Sigmoid colon (tissue), 7 donors: ENCODE measurements around the gene SYNJ2. TPM values are rescaled to one million over a fixed set of nuclear protein-coding genes. Genes with fewer than 3 reads are reported as not detected.

ENCODE experiments used
- DNase-seq: peaks from one replicate; pipeline ENCODE4 v3.0.0-alpha.2; 2019
- H3K27ac ChIP-seq, 4 donors: fragments of 200-600 bp; sonication (generic); one replicate each; pipeline ENCODE4 v1.5.1; 2016 to 2019; ENCODE audit warnings: mild to moderate bottlenecking in 1 of 4
- H3K27me3 ChIP-seq, 3 donors: fragments of 200-600 bp; sonication (generic); one replicate each; pipeline ENCODE4 v1.5.1; 2019; ENCODE audit warnings: mild to moderate bottlenecking in 1 of 3
- H3K36me3 ChIP-seq, 4 donors: fragments of 200-600 bp; sonication (generic); one replicate each; pipeline ENCODE4 v1.5.1; 2016 to 2019
- H3K4me1 ChIP-seq, 4 donors: fragments of 200-600 bp; sonication (generic); one replicate each; pipeline ENCODE4 v1.5.1; 2017 to 2019
- H3K4me3 ChIP-seq, 4 donors: fragments of 200-600 bp; sonication (generic); one replicate each; pipeline ENCODE4 v1.5.1; 2017 to 2019; ENCODE audit warnings: mild to moderate bottlenecking in 2 of 4, moderate library complexity in 1 of 4
- H3K9me3 ChIP-seq, 4 donors: fragments of 200-600 bp in 3 of 4; sonication (generic) in 3 of 4; one replicate each; pipeline versions ENCODE4 v1.5.1 to v1.6.1; 2013 to 2019
- EP300 ChIP-seq, 4 donors: sonication (generic); formaldehyde crosslinking; IDR thresholded peaks; one replicate each; pipeline ENCODE4 v1.6.1; 2017; ENCODE audit warnings: antibody characterized with exemption in 4 of 4
- POLR2A ChIP-seq, 2 donors: fragments of 450-650 bp; IDR thresholded peaks; one replicate each; pipeline ENCODE4 v1.6.1; 2016; ENCODE audit warnings: antibody characterized with exemption in 2 of 2, mild to moderate bottlenecking in 2 of 2, moderate library complexity in 2 of 2
- POLR2AphosphoS5 ChIP-seq, 4 donors: sonication (generic); formaldehyde crosslinking; IDR thresholded peaks; one replicate each; pipeline ENCODE4 v1.6.1; 2017; ENCODE audit warnings: antibody characterized with exemption in 4 of 4
- whole genome bisulfite sequencing, 2 donors: extraction: QIAGEN DNeasy Blood & Tissue Kit; methylation state at CpG; one replicate each; pipeline ENCODE4 v1.1.7; 2013; 5-methylcytosine and 5-hydroxymethylcytosine counted together
- intact Hi-C: fragments of 100-400 bp; cut with DNase I; formaldehyde crosslinking; loops from one replicate; pipeline ENCODE4 v1.15.1; 2023
- polyA plus RNA-seq, 3 donors: library from polyadenylated mRNA; stranded (reverse); fragments of 200-250 nt; gene quantifications; one replicate each; pipeline ENCODE4 v1.2.3, GENCODE V29; 2013
- small RNA-seq, 3 donors: library from RNA; depleted of rRNA; stranded (forward); fragments of <200 nt; gene quantifications; one replicate each; pipeline ENCODE3, GENCODE V24; 2016
- total RNA-seq, 4 donors: library from RNA; depleted of rRNA; stranded (reverse); fragments of >200 nt; gene quantifications; one replicate each; pipeline ENCODE4 v1.1.0, GENCODE V29; 2016
- TF ChIP-seq, protein P1 (sequence below), 4 experiments: fragments of 450-650 bp in 3 of 4; fragments of 200-600 bp in 1 of 4; IDR thresholded peaks; one replicate each; pipeline ENCODE4 v1.5.1; 2016 to 2019; ENCODE audit warnings: antibody characterized with exemption in 4 of 4, mild to moderate bottlenecking in 3 of 4, moderate library complexity in 2 of 4
- donor health status: healthy with polysubstance abuse.
- donor health status: Bipolar disorder and iron deficiency.
- donor health status: healthy.

SYNJ2 gene
- total and polyA plus RNA-seq, 7 donors, result 8.7 to 22.9 (median 12.9) TPM

DNA sequence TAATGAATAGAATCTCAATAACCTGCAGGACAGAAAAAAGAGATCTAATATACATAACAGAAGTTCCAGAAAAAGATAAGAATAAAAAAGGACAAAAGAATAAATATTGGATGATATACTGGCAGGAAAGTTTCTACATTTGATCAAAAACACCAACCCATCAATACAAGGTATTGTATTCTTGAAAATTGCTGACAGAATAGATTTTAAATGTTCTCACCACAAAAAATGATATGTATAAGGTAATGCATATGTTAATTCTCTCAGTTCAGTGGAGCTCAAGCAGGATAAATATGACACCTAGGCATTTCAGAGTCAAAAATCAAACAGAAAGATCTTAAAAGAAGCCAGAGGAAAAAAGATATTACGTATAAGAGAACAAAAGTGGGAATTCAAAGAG lies 142.6 kb downstream of the SYNJ2 start:
- H3K27ac ChIP-seq, result no peak overlapping the region
- H3K27me3 ChIP-seq, result no peaks in the 10 kb centered on the region
- no peaks in the 10 kb centered on the region for H3K4me1 ChIP-seq
- peaks cover 0 to 46% (median 4%) of the 10 kb centered on the region in 4 donors for H3K36me3 ChIP-seq
- 95 to 96% methylated on average over 1 of the region's 1 CpG for WGBS, 2 donors
- TF ChIP-seq EP300 (IDR thresholded peaks at IDR 0.05) (no peak), POLR2AphosphoS5 (IDR thresholded peaks at IDR 0.05) (no peak)
- H3K9me3 ChIP-seq, result no peaks in the 10 kb centered on the region
- DNase-seq, result no peak
- no peak overlapping the region for H3K4me3 ChIP-seq
- intact Hi-C loops, result no loop called here

DNA sequence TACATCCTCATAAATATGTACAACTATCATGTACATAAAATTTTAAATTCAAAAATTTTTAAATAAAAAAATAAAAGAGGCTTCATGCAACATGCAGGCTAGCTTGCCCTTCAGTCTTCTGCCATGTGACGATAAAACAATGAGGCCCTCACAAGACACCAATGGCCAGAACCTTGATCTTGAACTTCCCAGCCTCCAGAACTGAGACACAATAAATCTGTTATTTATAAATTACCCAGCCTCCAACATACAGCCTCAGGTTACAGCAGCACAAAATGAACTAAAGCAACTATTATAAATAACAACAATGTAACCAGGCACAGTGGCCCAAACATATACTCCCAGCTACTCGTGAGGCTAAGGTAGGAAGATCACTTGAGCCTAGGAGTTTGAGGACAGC lies 143.6 kb downstream of the SYNJ2 start:
- DNase-seq, result no peak
- WGBS, 2 donors, result 97 to 99% methylated on average over 2 of the region's 2 CpGs
- intact Hi-C loops, result no loop called here

DNA sequence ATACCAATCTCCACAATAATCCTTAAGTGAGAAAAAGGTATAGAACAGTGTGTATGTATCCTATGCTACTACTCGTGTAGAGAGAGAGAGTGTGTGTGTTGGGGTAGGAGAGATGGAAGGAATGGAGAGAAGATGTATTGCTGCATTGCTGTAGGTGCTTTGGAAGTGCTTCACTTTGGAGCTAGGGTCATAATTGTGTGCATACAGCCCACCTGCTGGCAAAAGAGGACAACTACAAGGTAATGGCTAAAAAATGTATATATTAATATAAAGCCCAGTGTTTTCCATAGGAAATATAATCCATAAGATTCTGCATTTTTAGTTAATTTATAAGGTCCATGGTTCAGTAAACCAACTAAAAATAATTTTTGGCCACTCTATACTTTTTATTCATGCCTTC lies 150.3 kb downstream of the SYNJ2 start:
- H3K9me3 ChIP-seq, result no peaks in the 10 kb centered on the region
- WGBS, 2 donors, result 61 to 66% methylated on average over 1 of the region's 1 CpG
- peaks cover 0 to 20% (median 0%) of the 10 kb centered on the region in 4 donors for H3K36me3 ChIP-seq
- no peaks in the 10 kb centered on the region for H3K4me1 ChIP-seq
- TF ChIP-seq POLR2AphosphoS5 (IDR thresholded peaks at IDR 0.05) (no peak), POLR2A (IDR thresholded peaks at IDR 0.05) (no peak), EP300 (IDR thresholded peaks at IDR 0.05) (no peak)
- TF ChIP-seq, protein P1, sequence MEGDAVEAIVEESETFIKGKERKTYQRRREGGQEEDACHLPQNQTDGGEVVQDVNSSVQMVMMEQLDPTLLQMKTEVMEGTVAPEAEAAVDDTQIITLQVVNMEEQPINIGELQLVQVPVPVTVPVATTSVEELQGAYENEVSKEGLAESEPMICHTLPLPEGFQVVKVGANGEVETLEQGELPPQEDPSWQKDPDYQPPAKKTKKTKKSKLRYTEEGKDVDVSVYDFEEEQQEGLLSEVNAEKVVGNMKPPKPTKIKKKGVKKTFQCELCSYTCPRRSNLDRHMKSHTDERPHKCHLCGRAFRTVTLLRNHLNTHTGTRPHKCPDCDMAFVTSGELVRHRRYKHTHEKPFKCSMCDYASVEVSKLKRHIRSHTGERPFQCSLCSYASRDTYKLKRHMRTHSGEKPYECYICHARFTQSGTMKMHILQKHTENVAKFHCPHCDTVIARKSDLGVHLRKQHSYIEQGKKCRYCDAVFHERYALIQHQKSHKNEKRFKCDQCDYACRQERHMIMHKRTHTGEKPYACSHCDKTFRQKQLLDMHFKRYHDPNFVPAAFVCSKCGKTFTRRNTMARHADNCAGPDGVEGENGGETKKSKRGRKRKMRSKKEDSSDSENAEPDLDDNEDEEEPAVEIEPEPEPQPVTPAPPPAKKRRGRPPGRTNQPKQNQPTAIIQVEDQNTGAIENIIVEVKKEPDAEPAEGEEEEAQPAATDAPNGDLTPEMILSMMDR (IDR thresholded peaks at IDR 0.05), result no peak
- H3K27ac ChIP-seq, result no peak overlapping the region
- intact Hi-C loops, result no loop called here
- H3K27me3 ChIP-seq, result no peaks in the 10 kb centered on the region
- DNase-seq, result no peak
- H3K4me3 ChIP-seq, result no peak overlapping the region

More for the DNA sequence above, 143.6 kb downstream of the SYNJ2 start:
- H3K4me1 ChIP-seq, result no peaks in the 10 kb centered on the region
- TF ChIP-seq POLR2AphosphoS5 (IDR thresholded peaks at IDR 0.05) (no peak), EP300 (IDR thresholded peaks at IDR 0.05) (no peak), POLR2A (IDR thresholded peaks at IDR 0.05) (no peak)
- TF ChIP-seq, protein P1 (IDR thresholded peaks at IDR 0.05), result no peak
- no peaks in the 10 kb centered on the region for H3K9me3 ChIP-seq
- H3K27ac ChIP-seq, result no peak overlapping the region
- H3K4me3 ChIP-seq, result no peak overlapping the region
- peaks cover 0 to 41% (median 4%) of the 10 kb centered on the region in 4 donors for H3K36me3 ChIP-seq
- H3K27me3 ChIP-seq, result no peaks in the 10 kb centered on the region

DNA sequence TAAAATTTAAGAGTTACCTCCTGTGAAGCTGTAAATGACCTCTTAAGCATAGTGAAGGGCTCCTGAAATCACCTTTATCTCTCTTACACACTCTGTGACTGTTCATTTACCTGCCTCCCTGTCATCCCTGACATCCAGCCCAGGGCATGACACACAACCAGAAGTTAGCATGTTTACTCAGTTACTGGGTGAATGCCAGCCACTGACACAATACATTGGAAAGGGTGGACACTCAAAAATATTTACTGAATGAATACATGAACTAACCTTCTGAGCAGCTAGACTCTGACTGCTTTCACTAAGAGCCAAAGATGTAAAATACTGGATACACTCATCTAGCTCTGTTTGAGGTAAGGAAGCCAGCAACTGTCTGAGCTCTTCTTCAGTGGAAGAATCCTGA lies 161.1 kb downstream of the SYNJ2 start:
- intact Hi-C loops, result no loop called here
- H3K36me3 ChIP-seq, result peaks cover 0 to 55% (median 5%) of the 10 kb centered on the region in 4 donors
- H3K27me3 ChIP-seq, result no peaks in the 10 kb centered on the region
- no peaks in the 10 kb centered on the region for H3K4me1 ChIP-seq
- no peak overlapping the region for H3K27ac ChIP-seq
- no peak overlapping the region for H3K4me3 ChIP-seq
- no peak for DNase-seq
- no peak for TF ChIP-seq EP300 (IDR thresholded peaks at IDR 0.05)
- no peaks in the 10 kb centered on the region for H3K9me3 ChIP-seq

DNA sequence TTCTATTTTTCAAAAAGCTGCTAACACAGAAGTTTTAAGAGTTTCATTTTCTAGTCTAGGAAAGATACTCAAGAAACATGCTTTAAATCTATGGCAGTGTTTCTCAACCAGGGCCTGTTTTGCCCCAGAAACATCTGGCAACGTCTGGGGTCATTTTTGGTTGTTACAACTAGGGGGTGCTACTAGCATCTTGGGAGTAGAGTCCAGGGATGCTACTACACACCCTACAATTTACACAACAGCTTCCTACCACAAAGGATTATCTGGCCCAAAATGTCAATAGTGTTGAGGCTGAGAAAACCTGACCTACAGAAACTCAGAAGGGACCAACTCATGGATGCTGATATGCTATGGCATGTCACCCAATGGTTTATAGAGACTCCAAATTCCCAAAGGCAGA lies 162.0 kb downstream of the SYNJ2 start:
- H3K27me3 ChIP-seq, result no peaks in the 10 kb centered on the region
- no peak overlapping the region for H3K4me3 ChIP-seq
- no peaks in the 10 kb centered on the region for H3K9me3 ChIP-seq
- no peak overlapping the region for H3K27ac ChIP-seq
- TF ChIP-seq EP300 (IDR thresholded peaks at IDR 0.05) (no peak), POLR2A (IDR thresholded peaks at IDR 0.05) (no peak), POLR2AphosphoS5 (IDR thresholded peaks at IDR 0.05) (no peak)
- TF ChIP-seq, protein P1 (IDR thresholded peaks at IDR 0.05), result no peak
- no peak for DNase-seq
- peaks cover 0 to 56% (median 5%) of the 10 kb centered on the region in 4 donors for H3K36me3 ChIP-seq
- 36 to 55% methylated on average over 1 of the region's 1 CpG for WGBS, 2 donors
- H3K4me1 ChIP-seq, result no peaks in the 10 kb centered on the region
- intact Hi-C loops, result no loop called here

Small RNA genes lying within 50 kb of the gene (small RNA-seq; reads per million reads assigned to genes)
- gene RNU6-786P, result 0 reads per million in 3 donors

Other genes with a start within 250 kb of the SYNJ2 start
- gene SNX9, start 158.6 kb upstream of the SYNJ2 start, total RNA-seq, result 10 to 100 TPM; 48.5 to 68.1 (median 63.1) TPM
- 10 to 100 TPM; 42.6 to 72.6 (median 60.1) TPM for gene SNX9, start 158.6 kb upstream of the SYNJ2 start, polyA plus RNA-seq
- gene SERAC1, start 186.4 kb downstream of the SYNJ2 start, total RNA-seq, result 10 to 100 TPM in 3 of 4 donors, 1 to 10 TPM in 1; 9.6 to 15.0 (median 12.5) TPM
- 1 to 10 TPM; 3.6 to 4.6 (median 4.4) TPM for gene SERAC1, start 186.4 kb downstream of the SYNJ2 start, polyA plus RNA-seq
- gene GTF2H5, start 186.5 kb downstream of the SYNJ2 start, total RNA-seq, result 1 to 10 TPM; 5.7 to 8.6 (median 7.0) TPM
- gene GTF2H5, start 186.5 kb downstream of the SYNJ2 start, polyA plus RNA-seq, result 1 to 10 TPM; 4.2 to 5.4 (median 4.2) TPM